Caco-2 (cell line): ENCODE results near the gene TMEM131. TPM values are rescaled to one million over a fixed set of nuclear protein-coding genes. Genes with fewer than 3 reads are reported as not detected.

Experiments used
- BruUV-seq: library from RNA; stranded (reverse); fragments of 400-500 nt; replicated peaks from 2 replicates; lab custom pipeline; 2021; lab: Mats Ljungman, UMichigan
- CTCF ChIA-PET: fragments of 300-600 bp; sonication (Branson Sonifier 250); formaldehyde crosslinking; loops from one replicate; lab custom pipeline; 2022; ENCODE audit warnings: antibody characterized with exemption; lab: Charles Lee
- POLR2A ChIA-PET: fragments of 300-600 bp; sonication (Branson Sonifier 250); formaldehyde crosslinking; loops from one replicate; lab custom pipeline; 2022; ENCODE audit warnings: antibody characterized with exemption; lab: Charles Lee
- DNase-seq, 2 experiments: peaks; one replicate each; pipeline versions ENCODE4 v3.0.0 to v3.0.0-alpha.2; 2020 to 2022
- H3K27me3 ChIP-seq: replicated peaks from 2 replicates; pipeline ENCODE4 v1.6.0; 2011; ENCODE audit warnings: low read length; ENCODE audit not compliant: control insufficient read depth, insufficient read depth
- H3K36me3 ChIP-seq: 2 replicates; pipeline ENCODE4 v1.5.1; 2011; ENCODE audit warnings: low read length; ENCODE audit not compliant: control insufficient read depth, insufficient read depth
- H3K4me1 ChIP-seq: fragments of 250-450 bp; sonication (Bioruptor Pico); 2 replicates; pipeline ENCODE4 v1.5.1; 2020; ENCODE audit warnings: mild to moderate bottlenecking
- H3K4me3 ChIP-seq: 2 replicates; pipeline ENCODE4 v1.5.1; 2011; ENCODE audit warnings: low read depth, mild to moderate bottlenecking, control low read depth, low read length
- H3K9me3 ChIP-seq: fragments of 250-450 bp; sonication (Bioruptor Pico); 2 replicates; pipeline ENCODE4 v1.5.1; 2020; ENCODE audit warnings: mild to moderate bottlenecking, moderate library complexity
- H3K27ac Mint-ChIP-seq: one replicate; pipeline ENCODE4 v1.8.0; 2022; ENCODE audit warnings: mixed read lengths; ENCODE audit not compliant: unreplicated experiment
- H3K27me3 Mint-ChIP-seq: one replicate; pipeline ENCODE4 v1.8.0; 2022; ENCODE audit warnings: mixed read lengths; ENCODE audit not compliant: insufficient read depth, unreplicated experiment
- H3K36me3 Mint-ChIP-seq: one replicate; pipeline ENCODE4 v1.8.0; 2022; ENCODE audit warnings: mild to moderate bottlenecking, mixed read lengths; ENCODE audit not compliant: insufficient read depth, unreplicated experiment
- H3K4me1 Mint-ChIP-seq: one replicate; pipeline ENCODE4 v1.8.0; 2022; ENCODE audit warnings: low read depth, mixed read lengths; ENCODE audit not compliant: unreplicated experiment
- H3K4me3 Mint-ChIP-seq: one replicate; pipeline ENCODE4 v1.8.0; 2022; ENCODE audit warnings: mild to moderate bottlenecking, moderate library complexity, mixed read lengths; ENCODE audit not compliant: unreplicated experiment
- H3K9me3 Mint-ChIP-seq: one replicate; pipeline ENCODE4 v1.8.0; 2022; ENCODE audit warnings: mixed read lengths; ENCODE audit not compliant: unreplicated experiment
- CTCF ChIP-seq, 2 experiments: fragments of 200-600 bp in 1 of 2; IDR thresholded peaks; 1 replicate in 1 of 2; 2 replicates in 1 of 2; pipeline versions ENCODE4 v1.5.1 to v1.8.0; 2011 to 2022; ENCODE audit warnings: antibody characterized with exemption in 1 of 2, control low read depth in 1 of 2, inconsistent platforms in 1 of 2, low read depth in 1 of 2, low read length in 1 of 2, mild to moderate bottlenecking in 1 of 2, moderate library complexity in 1 of 2; ENCODE audit not compliant: insufficient read depth in 1 of 2, severe bottlenecking in 1 of 2, unreplicated experiment in 1 of 2
- intact Hi-C: fragments of 100-400 bp; cut with micrococcal nuclease; formaldehyde crosslinking; loops from one replicate; pipeline ENCODE4 v1.10.0; 2022; ENCODE audit not compliant: unreplicated experiment
- total RNA-seq: library from RNA; stranded (reverse); gene quantifications from 2 replicates; pipeline ENCODE4 v1.2.3, GENCODE V29; 2022

TMEM131 gene
- total RNA-seq, 1 experiment from 2014 or later = 36.3 TPM

GRCh38 chr2:97740590-97741182 is 255.1 kb downstream of the TMEM131 start:
- no peak overlapping the region for H3K27ac Mint-ChIP-seq
- ChIA-PET CTCF (interaction anchor here (1.0 to 1.5 kb wide), 2 partner anchors 41 to 528 kb away, joined by 5 to 6 read pairs; no protein-coding TSS in a partner anchor), POLR2A (no interaction called here)
- intact Hi-C loops = no loop called here
- H3K4me1 ChIP-seq = no peaks in the 10 kb centered on the region
- TF ChIP-seq CTCF (IDR thresholded peaks at IDR 0.05; ENCODE audit: insufficient read depth in 1 of 2, low read depth in 1 of 2, low read length in 1 of 2, severe bottlenecking in 1 of 2, unreplicated experiment in 1 of 2) = peak; percentile 68 to 71
- H3K4me3 ChIP-seq = no peak overlapping the region
- H3K36me3 ChIP-seq = no peaks in the 10 kb centered on the region
- no TSS peak for BruUV-seq
- no peaks in the 10 kb centered on the region for H3K9me3 Mint-ChIP-seq
- no peak overlapping the region for H3K4me3 Mint-ChIP-seq
- no peaks in the 10 kb centered on the region for H3K27me3 ChIP-seq
- H3K36me3 Mint-ChIP-seq = peaks cover 18% of the 10 kb centered on the region
- H3K4me1 Mint-ChIP-seq = no peaks in the 10 kb centered on the region
- no peaks in the 10 kb centered on the region for H3K27me3 Mint-ChIP-seq
- peak; percentile 54 to 63 for DNase-seq
- no peaks in the 10 kb centered on the region for H3K9me3 ChIP-seq

- no peak for TF ChIP-seq CTCF (IDR thresholded peaks at IDR 0.05; ENCODE audit: insufficient read depth in 1 of 2, low read depth in 1 of 2, low read length in 1 of 2, severe bottlenecking in 1 of 2, unreplicated experiment in 1 of 2)
- no peak overlapping the region for H3K4me3 Mint-ChIP-seq
- ChIA-PET POLR2A (no interaction called here), CTCF (interaction anchor here (1.5 kb wide), 1 partner anchor 40 kb away, joined by 6 read pairs; no protein-coding TSS in a partner anchor)
- H3K36me3 Mint-ChIP-seq = peaks cover 18% of the 10 kb centered on the region
- no peaks in the 10 kb centered on the region for H3K9me3 Mint-ChIP-seq
- Histone ChIP-seq H3K27me3 (no peaks in the 10 kb centered on the region), H3K4me1 (no peaks in the 10 kb centered on the region), H3K4me3 (no peak overlapping the region), H3K9me3 (no peaks in the 10 kb centered on the region), H3K36me3 (no peaks in the 10 kb centered on the region)
- BruUV-seq = no TSS peak
- H3K27ac Mint-ChIP-seq = no peak overlapping the region
- intact Hi-C loops = no loop called here
- H3K27me3 Mint-ChIP-seq = no peaks in the 10 kb centered on the region
- no peaks in the 10 kb centered on the region for H3K4me1 Mint-ChIP-seq
- peak in 1 of 2 experiments; percentile 21 for DNase-seq
These were observed 255.9 kb downstream of the TMEM131 start for GRCh38 chr2:97739893-97740245.

GRCh38 chr2:97739020-97739892 is 256.5 kb downstream of the TMEM131 start:
- POLR2A ChIA-PET = no interaction called here
- H3K4me1 Mint-ChIP-seq = no peaks in the 10 kb centered on the region
- Histone ChIP-seq H3K9me3 (no peaks in the 10 kb centered on the region), H3K36me3 (no peaks in the 10 kb centered on the region), H3K4me1 (no peaks in the 10 kb centered on the region), H3K27me3 (no peaks in the 10 kb centered on the region), H3K4me3 (no peak overlapping the region)
- H3K27me3 Mint-ChIP-seq = no peaks in the 10 kb centered on the region
- no TSS peak for BruUV-seq
- no peak overlapping the region for H3K4me3 Mint-ChIP-seq
- H3K36me3 Mint-ChIP-seq = peaks cover 18% of the 10 kb centered on the region
- no peak for TF ChIP-seq CTCF (IDR thresholded peaks at IDR 0.05; ENCODE audit: insufficient read depth in 1 of 2, low read depth in 1 of 2, low read length in 1 of 2, severe bottlenecking in 1 of 2, unreplicated experiment in 1 of 2)
- CTCF ChIA-PET = interaction anchor here (0.6 kb wide), 2 partner anchors 79 to 444 kb away, joined by 3 to 4 read pairs; no protein-coding TSS in a partner anchor
- intact Hi-C loops = no loop called here
- H3K9me3 Mint-ChIP-seq = no peaks in the 10 kb centered on the region
- DNase-seq = peak in 1 of 2 experiments; percentile 26
- no peak overlapping the region for H3K27ac Mint-ChIP-seq
